Measurements from ENCODE around the gene IQSEC1. TPM values are rescaled to one million over a fixed set of nuclear protein-coding genes. Genes with fewer than 3 reads are reported as not detected.

The IQSEC1 gene
- total RNA-seq, 4 donors from 2014 or later, result 33.6 to 72.0 (median 55.9) TPM

DNA sequence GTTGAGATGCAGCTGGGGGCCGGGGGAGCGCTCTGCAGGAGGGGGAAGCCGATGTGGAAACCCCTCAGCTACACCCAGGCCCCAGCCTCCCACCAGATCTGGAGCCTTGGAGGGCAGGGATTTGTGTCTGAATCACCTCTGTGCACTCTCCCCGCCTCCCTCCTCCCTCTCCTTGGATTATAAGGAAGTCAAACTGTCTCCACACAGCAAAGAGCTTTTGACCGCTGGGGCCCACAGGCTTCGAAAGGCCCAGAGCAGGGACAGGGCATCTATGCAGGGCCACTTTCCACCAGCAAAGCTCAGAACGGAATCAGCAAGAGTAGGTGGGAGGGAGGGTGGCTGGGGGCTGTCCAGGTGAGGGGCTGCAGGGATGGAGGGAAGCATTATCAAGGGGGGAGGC lies 68.9 kb downstream of the IQSEC1 start:
- ATAC-seq (ENCODE audit: low FRiP score), result no peak
- no peak for DNase-seq (ENCODE audit: low spot score)
- TF ChIP-seq, protein P1, sequence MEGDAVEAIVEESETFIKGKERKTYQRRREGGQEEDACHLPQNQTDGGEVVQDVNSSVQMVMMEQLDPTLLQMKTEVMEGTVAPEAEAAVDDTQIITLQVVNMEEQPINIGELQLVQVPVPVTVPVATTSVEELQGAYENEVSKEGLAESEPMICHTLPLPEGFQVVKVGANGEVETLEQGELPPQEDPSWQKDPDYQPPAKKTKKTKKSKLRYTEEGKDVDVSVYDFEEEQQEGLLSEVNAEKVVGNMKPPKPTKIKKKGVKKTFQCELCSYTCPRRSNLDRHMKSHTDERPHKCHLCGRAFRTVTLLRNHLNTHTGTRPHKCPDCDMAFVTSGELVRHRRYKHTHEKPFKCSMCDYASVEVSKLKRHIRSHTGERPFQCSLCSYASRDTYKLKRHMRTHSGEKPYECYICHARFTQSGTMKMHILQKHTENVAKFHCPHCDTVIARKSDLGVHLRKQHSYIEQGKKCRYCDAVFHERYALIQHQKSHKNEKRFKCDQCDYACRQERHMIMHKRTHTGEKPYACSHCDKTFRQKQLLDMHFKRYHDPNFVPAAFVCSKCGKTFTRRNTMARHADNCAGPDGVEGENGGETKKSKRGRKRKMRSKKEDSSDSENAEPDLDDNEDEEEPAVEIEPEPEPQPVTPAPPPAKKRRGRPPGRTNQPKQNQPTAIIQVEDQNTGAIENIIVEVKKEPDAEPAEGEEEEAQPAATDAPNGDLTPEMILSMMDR (IDR thresholded peaks at IDR 0.05), result no peak

GRCh38 chr3:13003608-13004007 lies 69.6 kb downstream of the IQSEC1 start:
- DNase-seq (ENCODE audit: low spot score), result no peak
- TF ChIP-seq, protein P1 (IDR thresholded peaks at IDR 0.05), result no peak
- ATAC-seq (ENCODE audit: low FRiP score), result no peak

DNA sequence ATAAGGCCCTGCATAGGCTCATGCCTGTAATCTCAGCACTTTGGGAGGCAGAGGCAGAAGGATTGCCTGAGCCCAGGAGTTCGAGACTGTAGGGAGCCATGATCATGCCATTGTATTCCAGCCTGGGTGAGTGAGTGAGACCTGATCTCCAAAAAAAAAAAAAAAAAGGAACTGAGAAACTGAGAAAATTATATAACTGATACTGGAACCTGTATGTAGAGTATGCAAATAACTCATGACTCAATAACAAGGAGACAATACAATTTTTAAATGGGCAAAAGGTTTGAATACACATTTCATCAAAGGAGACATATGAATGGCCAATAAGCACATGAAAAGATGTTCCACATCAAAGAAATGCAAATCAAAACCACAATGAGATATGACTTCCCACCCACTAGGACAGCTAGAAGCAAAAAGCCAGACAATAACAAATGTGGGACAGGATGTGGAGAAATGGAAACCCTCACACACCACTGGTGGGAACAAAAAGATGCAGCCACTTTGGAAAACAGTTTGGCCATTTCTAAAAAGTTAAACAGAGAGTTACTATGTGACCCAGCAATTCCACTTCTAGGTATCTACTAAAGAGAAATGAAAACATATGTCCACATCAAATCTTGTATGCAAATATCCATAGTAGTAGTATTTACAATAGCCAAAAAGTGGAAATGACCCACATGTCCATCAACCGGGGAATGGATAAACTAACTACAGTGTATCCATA lies 70.7 kb downstream of the IQSEC1 start:
- DNase-seq (ENCODE audit: low spot score) (no peak), ATAC-seq (ENCODE audit: low FRiP score) (no peak)
- TF ChIP-seq, protein P1 (IDR thresholded peaks at IDR 0.05), result no peak

DNA sequence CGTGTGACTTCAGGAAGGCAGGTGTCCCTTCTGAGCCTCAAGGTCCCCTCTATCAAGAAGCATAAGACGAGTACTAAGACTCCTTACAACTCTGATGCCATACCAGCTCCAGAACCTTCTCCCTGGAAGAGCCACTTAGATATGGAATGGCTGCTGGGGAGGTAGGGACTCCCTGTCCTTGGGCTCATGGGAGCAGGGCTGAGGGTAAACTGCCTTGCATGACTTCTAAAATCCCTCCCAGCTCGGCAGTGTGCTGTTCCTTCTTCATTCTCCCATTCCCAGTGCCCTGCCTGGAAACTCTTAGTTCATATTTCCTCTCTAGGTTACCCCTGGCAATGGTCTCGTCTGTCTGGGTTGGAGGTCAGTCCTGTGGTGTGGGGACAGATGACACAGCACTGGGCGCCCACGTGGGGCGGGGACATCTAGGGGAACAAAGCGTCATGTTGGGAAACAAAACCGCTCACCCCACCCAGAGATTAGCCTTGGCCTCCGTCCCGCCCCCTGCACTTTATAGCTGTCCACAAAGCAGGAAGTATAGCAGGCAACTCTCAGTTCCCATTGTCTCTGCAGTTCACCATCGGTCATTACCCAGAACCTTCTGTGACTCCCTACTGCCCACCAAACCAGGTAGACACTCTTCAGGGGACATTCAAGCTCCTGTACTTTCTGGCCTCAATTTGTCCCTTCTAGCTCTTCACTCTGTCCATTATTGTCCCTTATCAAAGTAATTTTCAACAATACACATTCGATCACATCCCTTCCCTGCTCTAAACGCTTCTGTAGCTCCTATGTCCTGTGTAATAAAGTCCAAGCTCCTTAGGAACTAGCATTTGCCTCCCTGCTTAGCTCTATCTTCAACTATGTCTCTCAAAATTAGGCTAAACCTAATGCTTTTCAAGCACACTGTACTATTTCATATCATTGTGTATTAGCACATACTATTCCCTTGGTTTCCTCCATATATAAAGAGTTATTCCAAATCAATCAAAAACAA lies 73.8 kb downstream of the IQSEC1 start:
- ATAC-seq (ENCODE audit: low FRiP score) (no peak), DNase-seq (ENCODE audit: low spot score) (no peak)
- TF ChIP-seq, protein P1 (IDR thresholded peaks at IDR 0.05), result no peak

- DNase-seq (ENCODE audit: low spot score), result no peak
- TF ChIP-seq, protein P1 (IDR thresholded peaks at IDR 0.05), result no peak
- ATAC-seq (ENCODE audit: low FRiP score), result no peak
Observed at GRCh38 chr3:12998648-12999047, 74.6 kb downstream of the IQSEC1 start.

- DNase-seq (ENCODE audit: low spot score) (no peak), ATAC-seq (ENCODE audit: low FRiP score) (no peak)
- TF ChIP-seq, protein P1 (IDR thresholded peaks at IDR 0.05), result no peak
Observed at GRCh38 chr3:12997387-12997786, 75.8 kb downstream of the IQSEC1 start.

All from omental fat pad (tissue), 4 donors.